Measurements from ENCODE around the gene S100A1.

Gene S100A1

DNA sequence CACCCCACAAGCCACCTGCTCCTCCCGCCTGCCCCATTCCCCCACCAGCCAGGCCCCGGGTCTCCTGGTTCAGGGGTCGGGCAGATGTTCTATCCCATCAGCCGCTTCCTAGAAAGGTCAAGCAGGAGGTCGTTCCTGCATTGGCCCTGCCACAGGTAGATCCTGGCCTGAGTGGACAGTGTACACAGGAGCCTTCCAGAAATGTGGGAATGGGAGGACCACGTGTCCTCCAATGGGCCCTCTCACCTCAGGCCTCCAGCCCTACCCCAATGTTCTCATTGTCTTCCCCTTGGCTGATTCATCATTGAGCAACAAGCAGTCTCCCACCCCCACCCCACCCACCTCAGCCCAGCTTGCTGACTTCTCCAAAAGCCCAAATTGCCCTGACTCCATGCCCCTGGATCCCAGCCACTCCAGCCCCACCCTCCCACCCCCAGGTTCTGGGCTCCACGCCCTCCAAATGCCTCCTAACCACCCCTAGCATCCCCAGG, 17.4 kb upstream of the S100A1 start:
- DNase-seq, result no peak

DNA sequence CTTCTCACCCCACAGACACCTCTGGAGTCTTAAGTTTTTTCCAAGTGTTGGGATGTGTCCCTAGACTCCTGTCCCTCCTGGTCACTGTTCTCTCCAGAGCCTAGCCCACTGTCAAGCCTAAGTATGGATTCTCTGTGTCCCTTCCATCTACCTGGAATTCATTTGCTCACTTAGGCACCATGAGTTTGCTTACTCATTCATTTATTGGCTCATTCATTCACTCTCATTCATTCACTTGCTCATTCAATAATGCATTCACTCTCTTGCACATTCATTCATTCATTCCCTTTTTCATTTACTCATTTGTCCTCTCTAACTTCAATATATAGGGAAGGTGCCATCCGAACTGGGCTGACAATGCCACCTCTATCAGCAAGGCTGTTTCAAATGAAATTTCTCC, 16.9 kb upstream of the S100A1 start:
- DNase-seq, result no peak

DNA sequence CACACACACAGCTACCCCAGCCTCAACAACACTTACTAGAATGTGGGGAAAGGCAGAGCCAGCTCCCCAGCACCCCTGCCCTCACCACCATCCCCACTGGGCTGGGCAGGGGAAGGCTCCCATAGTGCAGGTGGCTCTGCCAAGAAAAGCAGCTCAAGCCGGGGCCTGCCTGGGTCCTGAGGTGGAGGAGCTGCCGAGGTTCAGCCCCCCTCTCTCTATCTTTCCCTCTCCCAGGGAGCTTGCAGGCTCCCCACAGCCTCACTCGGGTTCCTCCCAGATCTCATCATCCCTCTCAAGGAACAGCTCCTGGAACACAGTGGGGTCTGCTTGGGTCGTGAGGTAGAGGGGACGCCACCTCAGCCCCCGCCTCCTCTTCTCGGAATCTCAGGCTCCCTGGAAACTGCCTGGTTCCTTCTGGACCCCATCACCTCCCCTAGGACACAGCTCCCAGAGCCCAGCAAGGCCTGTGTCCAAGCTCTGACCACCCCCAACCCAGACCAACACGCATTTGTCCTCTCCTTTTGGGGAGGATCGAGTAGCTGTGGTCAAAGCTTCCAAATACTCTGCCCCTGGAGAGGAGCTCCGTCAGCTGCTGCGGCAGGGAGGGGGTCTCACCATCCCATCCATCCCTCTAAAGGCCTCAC, 16.0 kb upstream of the S100A1 start:
- DNase-seq, result no peak

DNA sequence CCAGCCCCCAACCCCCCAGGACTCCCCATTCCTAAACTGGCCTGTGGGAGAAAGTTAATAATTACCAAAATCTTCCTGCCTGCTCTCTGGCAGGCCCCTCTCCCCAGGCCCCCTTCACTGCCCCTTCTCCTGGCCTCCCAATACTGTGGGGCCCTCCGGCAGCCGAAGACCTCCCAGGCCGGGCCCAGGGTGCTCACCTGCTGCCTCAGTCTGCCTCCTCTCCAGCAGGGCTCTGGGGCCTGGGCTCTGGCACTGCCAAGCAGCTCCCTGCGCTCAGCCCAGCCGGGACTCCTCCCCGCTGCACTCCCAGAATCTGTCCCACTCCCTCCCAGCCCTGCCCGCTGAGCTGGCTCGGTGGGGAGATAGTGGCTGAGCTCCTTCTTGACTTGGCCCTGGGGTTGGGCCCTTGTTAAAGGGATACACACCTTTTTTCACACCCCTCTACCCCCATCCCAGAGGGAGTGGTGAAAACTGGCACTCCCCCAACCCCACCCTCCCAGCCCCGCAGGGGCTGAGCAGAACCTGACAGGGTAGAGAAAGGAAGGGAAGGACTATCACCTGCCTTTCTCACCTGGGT, 15.4 kb upstream of the S100A1 start, which contains the start of gene S100A16:
Gene S100A16 (minus strand): TSS at position 383 of the 577 bp plus-strand sequence. CDS start 4,986 bp downstream, outside the sequence.
- DNase-seq, result no peak

DNA sequence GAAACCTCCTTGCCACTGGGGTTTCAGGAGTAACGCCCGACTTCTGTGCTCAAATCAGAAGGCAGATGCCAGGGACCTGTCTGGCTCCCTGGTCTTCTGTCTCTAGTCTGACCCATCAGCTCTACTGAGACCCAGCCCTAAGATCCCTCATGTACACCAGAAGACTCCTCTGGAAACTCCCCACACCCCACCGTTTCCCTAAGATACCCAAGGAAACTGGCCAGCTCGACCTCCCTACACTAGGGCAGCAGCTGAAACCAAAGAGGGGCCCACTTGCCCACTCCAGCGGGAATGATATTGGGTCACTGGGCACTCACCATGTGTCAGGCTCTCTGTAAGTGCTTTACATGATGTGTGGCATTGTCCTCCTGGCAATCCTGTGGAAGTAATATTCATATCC, 14.8 kb upstream of the S100A1 start:
- no peak for DNase-seq

DNA sequence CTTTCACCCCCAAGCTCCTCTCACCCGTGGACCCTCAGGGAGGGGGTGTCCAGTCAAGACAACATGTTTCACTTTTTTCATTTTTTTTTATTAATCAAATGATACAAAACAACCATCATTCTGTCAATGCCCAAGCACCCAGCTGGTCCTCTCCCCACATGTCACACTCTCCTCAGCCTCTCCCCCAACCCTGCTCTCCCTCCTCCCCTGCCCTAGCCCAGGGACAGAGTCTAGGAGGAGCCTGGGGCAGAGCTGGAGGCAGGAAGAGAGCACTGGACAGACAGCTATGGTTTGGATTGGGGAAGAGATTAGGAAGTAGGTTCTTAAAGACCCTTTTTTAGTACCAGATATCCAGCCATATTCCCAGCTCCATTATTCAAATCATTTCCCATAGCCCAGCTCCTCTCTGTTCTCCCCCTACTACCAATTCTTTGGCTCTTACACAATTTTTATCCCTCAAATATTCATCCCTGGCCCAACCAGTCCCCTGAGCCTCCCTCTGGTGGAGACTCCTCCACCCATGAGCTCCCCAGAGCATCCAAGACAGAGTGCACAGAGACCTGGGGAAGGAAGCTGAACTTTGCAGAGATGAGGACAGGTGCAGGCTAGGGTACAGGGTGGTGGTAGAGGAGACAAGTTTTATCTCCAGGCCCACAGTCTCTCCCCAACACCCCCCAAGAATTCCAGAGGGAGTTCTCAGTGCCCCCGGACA, 13.9 kb upstream of the S100A1 start:
- DNase-seq, result no peak

DNA sequence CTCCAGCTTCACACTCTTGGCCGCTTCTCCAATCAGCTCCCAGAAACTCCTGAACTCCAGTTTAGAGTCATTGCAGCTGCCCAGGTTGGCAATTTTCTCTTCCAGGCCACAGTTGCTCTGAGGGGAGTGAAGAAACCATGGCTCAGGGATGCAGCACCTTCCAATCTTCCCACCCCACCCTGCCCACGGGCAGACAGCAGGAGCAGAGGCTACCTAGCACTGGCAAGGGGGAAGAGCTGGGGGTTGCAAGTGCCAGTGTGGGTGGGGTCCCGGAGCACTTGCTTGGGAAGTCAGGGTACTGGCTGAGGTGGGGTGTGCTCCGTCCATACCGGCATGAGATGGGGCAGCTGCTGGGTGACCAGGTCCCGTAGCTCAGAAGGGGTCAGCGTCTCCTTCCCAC, 13.3 kb upstream of the S100A1 start:
- DNase-seq, result no peak

DNA sequence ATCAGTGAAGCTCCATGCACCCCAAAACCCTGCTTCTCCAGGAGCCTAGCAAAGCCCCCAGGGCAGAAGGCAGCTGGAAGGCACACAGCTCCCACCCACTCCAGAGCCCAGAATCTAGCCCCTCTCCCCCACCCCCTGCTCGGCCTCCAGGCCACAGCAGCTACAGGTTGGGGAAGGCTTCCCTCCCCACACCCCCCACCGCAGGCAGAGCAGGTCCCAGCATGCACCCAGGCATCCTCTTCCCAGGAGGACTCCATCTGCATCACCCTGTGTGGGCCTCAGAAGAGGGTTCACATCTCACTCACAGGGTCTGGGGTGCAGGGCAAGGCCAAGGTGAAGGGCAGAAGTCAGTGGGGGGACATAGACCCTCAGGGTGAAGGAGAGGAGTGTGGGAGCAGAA, 12.8 kb upstream of the S100A1 start:
- DNase-seq, result no peak

DNA sequence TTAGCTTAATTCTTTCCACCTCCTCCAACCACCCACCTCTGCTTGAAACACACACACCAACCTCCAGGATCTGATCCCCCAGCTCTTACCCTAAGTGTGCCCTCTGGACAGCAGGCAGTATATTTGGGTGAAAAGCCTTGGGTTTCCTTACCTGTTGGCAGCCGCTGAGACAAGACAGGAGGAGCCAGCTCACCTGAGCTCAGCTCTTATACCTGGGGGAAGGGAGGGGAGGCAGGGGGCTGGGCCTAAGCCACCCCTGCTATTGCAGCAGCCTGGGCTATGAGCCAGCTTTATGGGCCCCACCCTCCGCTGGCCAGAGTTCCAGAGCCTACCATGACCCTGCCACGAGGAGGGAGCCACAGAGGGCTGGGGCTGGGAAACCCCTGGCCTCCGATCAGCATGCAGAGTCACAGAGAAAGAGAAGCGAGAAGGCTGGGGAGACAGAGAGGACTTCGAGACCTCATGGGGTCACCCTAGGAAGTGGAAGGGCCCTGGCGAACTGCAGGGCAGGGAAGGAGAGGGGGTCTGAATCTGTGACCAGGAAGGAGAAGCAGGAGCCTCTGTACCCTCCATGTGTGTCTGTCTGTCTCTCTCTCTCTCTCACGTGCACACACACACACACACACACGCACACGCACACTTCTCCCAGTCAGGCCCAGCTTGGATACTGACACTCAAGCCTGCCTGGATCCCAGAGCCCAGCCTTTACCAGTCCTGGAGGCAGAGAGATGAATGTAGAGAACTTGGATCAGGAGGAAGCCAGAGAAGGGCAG, 11.9 kb upstream of the S100A1 start, which contains the start of gene S100A14:
Gene S100A14 (minus strand): TSS at position 182 of the 773 bp plus-strand sequence. CDS start 467 bp downstream, outside the sequence.
- no peak for DNase-seq

DNA sequence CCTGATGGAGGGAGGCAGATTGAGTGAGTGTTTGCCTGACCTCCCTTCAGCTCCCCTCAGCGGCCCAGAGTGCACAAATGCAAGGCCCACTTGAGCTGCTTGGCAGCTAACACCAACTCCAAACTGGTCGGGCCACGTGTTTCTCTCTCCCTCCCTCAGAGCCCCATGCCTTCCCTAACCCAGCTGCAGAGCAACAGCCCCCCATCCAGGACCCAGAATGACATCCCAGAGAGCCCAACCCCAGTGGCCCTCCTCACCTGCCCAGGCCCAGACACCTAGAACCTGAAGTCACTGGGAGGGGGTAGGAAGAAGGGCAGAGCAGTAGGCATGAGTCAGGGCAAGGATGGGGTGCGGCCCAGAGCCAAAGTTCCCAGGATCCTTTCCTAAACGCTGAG, 11.3 kb upstream of the S100A1 start:
- DNase-seq, result no peak

DNA sequence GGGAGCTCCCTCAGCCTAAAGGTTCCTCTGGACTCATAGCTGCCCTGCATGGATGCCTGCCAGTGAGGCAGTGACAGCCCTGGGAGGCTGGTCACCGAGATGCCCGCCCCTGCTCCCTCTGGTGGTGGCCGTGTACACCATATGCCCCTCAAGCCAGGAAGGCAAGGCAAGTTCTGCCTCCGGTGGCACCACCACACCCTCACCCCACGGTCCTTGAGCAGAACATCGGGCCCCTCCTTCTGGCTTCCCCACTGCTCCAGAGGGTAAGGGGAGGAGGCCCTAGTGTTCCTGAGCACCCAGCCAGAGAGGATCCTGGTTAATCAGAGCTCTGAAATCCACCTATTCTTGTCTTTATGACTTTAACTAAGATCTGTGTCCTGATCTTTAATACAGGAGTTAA, 10.6 kb upstream of the S100A1 start:
- DNase-seq, result peak; percentile 9 to 65 (median 26)

DNA sequence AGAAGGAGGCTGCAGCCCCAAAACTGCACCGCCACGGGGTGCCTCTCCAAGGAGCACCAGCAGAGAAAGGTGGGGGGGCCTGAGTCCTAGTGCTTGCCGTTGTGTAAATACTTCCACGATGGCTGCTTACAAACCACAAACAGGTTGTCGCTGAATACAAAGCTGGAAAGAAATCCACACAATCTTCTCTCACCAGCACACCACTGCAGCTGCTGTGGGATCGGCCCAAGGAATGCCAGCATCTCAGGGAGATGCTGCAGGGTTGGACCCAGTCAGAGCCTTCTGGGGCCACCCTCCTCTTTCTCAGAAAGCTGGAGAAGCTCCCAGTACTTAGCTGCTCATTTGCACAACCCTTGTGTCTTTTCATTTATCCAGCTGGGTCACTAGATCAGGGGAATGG, 9.1 kb upstream of the S100A1 start:
- DNase-seq, result no peak

DNA sequence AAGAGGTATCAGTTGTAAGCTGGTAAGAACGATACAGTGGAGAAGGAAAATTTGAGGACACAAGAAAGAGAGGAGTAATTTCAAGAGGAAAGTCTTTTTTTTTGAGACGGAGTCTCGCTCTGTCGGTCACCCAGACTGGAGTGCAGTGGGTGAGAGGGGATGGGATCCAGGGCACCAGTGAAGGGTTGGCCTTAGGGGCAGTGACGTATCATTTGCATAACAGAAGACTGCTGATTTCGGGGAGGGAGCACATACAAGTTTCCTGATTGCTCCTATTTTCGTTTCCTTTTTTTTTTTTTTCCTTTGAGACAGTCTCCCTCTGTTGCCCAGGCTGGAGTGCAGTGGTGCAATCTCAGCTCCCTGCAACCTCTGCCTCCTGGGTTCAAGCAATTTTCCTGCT, 5.1 kb upstream of the S100A1 start:
- no peak for DNase-seq

DNA sequence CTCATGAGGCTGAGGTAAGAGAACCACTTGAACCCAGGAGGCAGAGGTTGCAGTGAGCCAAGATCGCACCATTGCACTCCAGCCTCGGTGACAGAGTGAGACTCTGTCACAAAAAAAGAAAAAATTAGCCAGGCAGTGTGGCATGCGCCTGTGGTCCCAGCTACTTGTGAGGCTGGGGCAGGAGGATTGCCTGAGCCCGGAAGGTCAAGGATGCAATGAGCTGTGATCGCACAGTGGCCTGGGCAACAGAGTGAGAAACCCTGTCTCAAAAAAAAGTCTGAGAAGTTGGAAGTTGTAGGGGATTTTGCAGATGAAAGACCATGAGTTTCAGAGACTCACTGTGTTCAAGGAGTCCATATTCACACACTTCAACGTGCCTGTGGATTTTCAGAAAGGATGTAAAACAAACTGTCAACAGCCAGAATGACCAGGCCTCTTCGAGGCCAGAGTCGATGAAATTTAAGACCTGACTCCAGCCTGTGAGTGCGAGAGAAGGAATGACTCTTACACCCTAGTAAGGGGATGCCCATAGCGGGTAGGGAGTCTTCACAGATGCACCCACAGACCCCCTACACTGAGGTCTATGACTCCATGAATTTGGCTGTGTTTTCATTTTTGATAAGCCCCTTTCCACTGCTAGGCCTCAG, 3.1 kb upstream of the S100A1 start:
- DNase-seq, result no peak

DNA sequence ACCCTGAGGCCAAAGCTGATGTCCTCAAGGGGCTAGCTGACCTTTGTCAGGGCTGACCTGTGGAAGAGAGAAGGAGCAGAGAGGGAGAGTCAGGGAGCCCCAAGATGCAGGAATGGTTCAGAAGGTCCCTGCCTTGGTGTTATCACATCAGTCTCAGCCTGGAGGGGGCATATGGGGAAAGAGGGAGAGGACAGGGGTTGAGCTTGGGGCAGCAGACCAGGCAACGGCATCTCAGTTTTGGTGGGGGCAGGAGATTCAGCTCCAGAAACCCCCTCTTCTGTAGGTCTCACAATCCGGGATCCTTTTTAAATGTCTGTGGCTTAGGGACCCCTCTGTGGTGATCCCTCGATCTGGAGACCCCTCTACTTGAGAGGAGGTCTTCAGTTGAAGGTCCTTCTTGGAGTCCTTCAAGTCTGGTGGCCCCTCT, 1.7 kb upstream of the S100A1 start:
- no peak for DNase-seq

DNA sequence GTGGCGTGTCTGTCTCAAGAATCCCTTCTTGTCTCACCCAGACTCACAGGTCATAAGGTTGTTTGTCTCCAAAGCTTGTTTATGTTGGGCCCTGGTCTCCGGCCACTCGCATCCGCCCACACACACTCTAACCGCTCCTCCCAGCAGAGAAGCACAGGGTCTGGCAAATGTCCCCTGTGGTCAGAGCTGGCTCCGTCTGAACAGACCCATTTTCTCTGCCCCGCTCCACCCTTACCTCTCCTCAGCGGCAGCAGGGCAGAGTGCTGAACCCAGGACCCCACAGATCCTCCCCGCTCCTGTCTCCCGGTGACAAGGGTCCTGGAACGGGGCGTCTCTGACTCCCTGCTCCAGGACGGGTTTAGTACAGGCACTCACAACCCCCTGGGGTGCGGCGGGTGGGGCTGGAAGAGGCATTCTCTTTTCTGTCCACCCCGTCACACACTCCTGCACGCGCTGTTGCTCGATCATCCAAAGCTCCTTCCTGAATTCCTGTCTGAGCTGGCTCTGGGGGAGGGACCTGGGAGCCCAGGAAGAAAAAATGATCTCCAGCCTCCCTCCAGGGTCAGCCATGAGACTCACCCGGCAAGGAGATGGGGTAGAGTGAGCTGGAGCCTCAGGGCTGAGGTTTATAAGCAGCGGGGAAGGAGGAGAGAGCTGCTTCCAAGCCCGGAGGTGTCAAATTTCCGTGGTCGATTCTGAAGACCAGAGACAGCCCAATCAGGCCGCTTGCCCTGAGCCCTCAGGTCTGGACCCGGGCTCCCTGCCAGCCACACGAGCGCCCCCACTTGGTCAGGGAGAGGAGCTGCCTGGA, 1.1 kb upstream of the S100A1 start, which contains the start of gene S100A13:
Gene S100A13 (minus strand): TSS at position 602 of the 811 bp plus-strand sequence. CDS start 1,033 bp downstream, outside the sequence.
- no peak for DNase-seq

DNA sequence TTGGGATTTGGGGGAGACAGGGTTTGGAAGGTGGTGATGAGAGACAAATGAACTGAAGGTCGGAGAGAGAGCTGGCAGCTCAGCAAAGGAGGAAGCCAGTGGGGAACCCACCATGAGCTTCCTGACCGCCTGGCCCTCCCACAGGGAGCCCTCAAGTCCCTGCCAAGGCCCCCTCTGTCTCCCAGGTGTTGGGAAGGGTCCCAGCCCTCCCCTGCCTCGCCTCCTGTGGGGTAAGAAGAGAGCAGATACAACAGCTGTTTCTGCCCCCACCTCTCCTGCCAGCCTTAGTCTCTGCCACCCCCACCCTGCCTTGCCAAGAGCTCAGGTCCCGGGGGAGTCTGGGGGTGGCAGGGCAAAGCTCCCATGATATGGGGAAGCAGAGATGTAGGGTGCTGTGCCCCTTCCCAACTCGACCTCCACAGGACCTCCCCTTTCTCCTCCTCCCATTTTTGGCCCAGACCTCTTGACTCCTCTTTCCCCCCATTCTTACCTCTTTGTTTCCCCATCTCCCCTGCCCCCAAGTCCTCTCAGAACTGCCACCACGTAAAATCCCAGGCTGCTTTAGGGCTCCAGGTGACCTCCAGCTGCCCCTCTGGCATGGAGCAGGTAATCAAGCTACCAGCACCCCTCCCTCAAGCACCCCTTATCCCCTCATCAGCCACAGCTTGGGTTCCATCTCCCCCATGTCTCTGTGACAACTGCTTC, 556 bp downstream of the S100A1 start:
- no peak for DNase-seq

DNA sequence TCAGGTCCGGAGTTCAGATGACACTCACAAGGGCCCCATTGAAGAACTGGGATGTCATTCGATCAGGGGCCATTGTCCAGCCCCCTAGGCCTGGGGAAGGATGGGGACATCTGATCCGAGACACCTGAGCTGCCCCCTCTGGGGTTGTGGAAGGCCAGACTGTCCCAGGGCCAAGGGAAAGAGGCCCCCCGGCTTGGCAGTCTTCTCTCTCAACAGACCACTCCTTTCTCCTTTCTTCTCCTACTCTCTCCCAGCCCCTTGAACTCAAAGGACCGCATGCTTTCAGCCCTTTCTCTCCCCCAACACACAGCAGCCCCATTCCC, 1.1 kb downstream of the S100A1 start:
- no peak for DNase-seq

DNA sequence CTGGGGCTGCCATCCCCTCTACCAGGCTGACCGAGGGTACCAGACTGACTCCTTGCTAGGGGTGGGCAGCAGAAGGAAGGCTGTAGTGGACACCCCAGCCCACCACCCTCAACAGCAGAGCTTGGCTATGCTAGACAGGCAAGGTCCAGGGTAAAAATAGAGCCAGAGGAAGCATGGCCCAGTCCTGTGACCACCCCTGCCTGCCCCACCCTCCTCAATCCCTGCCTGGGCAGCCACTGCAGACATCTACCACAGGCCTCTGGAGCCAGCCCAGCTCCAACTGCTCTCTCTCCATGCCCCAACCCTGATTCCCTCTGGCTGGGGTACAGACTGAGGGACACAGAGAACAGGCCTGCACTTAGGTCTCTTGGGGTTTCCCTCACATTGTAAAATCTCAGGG, 1.7 kb downstream of the S100A1 start:
- no peak for DNase-seq

DNA sequence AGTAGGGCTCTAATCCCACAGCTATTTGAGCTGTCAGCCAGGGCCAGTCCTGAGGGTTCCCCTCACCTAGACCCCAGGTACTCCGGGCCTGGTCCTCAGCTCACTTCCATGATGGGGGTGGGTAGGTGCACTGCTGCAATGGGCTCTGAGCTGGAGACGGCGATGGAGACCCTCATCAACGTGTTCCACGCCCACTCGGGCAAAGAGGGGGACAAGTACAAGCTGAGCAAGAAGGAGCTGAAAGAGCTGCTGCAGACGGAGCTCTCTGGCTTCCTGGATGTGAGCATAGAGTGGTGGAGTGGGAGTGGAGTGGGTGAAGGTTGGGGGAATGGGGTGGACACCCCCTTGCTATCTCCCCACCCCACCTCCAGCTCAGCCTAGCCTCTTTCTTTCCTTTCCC, 2.1 kb downstream of the S100A1 start:
- no peak for DNase-seq

All from activated naive CD4-positive, alpha-beta T cell (primary cell).